ENCODE measurements around the gene FHIT. TPM values are rescaled to one million over a fixed set of nuclear protein-coding genes. Genes with fewer than 3 reads are reported as not detected.

The FHIT gene
- total RNA-seq, 1 donor from 2014 or later: 11.7 TPM

- H3K27me3 Mint-ChIP-seq: no peaks in the 10 kb centered on the region
- no peaks in the 10 kb centered on the region for H3K9me3 Mint-ChIP-seq
- H3K36me3 Mint-ChIP-seq: no peaks in the 10 kb centered on the region
- TF ChIP-seq CTCF (conservative IDR thresholded peaks at IDR 0.05): no peak
- H3K27ac Mint-ChIP-seq: no peak overlapping the region
- H3K4me1 Mint-ChIP-seq (ENCODE audit: unreplicated experiment): no peaks in the 10 kb centered on the region
- H3K4me3 Mint-ChIP-seq: no peak overlapping the region
- no peak for DNase-seq (ENCODE audit: extremely low spot score, unreplicated experiment)
Measured at GRCh38 chr3:61094608-61095007, 156.6 kb downstream of the FHIT start.

DNA sequence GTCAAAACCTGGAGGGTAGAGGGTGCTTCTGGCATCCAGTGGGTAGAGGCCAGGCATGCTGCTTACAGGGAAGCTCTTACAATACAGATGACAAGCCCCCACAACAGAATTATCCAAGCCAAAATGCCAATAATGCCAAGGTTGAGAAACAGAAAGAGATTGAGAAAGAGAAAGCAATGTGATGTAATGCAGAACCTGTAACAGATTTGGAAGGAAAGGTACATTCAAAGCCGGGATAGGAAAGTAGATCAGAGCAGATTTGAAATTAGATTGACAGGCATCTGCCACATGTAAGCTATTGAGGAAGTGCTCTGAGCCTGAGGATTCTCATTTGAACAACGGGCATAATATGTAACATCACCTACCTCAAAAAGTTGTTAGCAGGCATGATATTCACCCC is 157.9 kb downstream of the FHIT start:
- H3K4me1 Mint-ChIP-seq (ENCODE audit: unreplicated experiment): no peaks in the 10 kb centered on the region
- H3K36me3 Mint-ChIP-seq: no peaks in the 10 kb centered on the region
- no peaks in the 10 kb centered on the region for H3K27me3 Mint-ChIP-seq
- H3K27ac Mint-ChIP-seq: no peak overlapping the region
- no peak overlapping the region for H3K4me3 Mint-ChIP-seq
- no peak for TF ChIP-seq CTCF (conservative IDR thresholded peaks at IDR 0.05)
- DNase-seq (ENCODE audit: extremely low spot score, unreplicated experiment): no peak
- no peaks in the 10 kb centered on the region for H3K9me3 Mint-ChIP-seq

DNA sequence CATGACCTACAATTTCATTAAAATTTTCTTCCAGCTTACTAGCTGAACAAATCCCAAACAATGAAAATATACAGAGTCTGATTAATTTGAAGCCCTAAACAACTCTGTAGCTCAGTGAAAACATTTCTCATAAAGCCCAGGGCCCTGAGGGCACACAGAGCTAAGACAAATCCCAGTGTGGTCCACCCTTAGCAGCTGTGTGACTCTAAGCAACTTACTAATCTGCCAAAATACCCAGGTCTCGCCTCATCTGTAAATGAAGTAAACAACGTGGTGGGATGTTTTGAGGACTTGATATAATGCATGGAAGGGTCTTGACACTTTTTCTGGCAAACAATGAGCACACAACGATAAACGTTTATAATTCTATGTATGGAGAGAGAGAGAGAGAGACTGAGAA is 158.4 kb downstream of the FHIT start:
- Mint-ChIP-seq H3K27ac (no peak overlapping the region), H3K9me3 (no peaks in the 10 kb centered on the region), H3K36me3 (no peaks in the 10 kb centered on the region), H3K4me3 (no peak overlapping the region), H3K4me1 (ENCODE audit: unreplicated experiment) (no peaks in the 10 kb centered on the region), H3K27me3 (no peaks in the 10 kb centered on the region)
- no peak for TF ChIP-seq CTCF (conservative IDR thresholded peaks at IDR 0.05)
- DNase-seq (ENCODE audit: extremely low spot score, unreplicated experiment): no peak

GRCh38 chr3:61090389-61091169 is 160.7 kb downstream of the FHIT start:
- DNase-seq (ENCODE audit: extremely low spot score, unreplicated experiment): no peak
- Mint-ChIP-seq H3K27me3 (no peaks in the 10 kb centered on the region), H3K9me3 (no peaks in the 10 kb centered on the region), H3K36me3 (no peaks in the 10 kb centered on the region), H3K4me1 (ENCODE audit: unreplicated experiment) (no peaks in the 10 kb centered on the region), H3K27ac (no peak overlapping the region), H3K4me3 (no peak overlapping the region)
- TF ChIP-seq CTCF (conservative IDR thresholded peaks at IDR 0.05): no peak

DNA sequence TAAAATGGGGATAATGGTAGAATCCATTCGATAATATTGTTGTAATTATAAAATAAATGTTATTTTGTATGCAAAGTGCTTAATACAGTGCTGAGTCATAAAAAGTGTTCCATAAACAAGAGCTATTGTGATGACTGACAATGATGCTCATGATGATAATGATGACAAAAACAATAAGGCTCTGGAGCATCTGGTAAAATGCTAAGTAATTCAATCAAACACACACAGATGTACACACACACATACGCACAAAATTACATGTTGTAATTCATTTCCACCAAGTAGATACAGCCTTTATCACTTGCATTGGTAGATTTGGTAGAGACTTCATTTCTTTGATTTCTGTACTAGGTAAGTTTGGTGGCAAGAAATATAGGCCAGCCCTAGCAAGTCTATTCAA is 163.8 kb downstream of the FHIT start:
- no peak for DNase-seq (ENCODE audit: extremely low spot score, unreplicated experiment)
- Mint-ChIP-seq H3K27me3 (no peaks in the 10 kb centered on the region), H3K27ac (no peak overlapping the region), H3K9me3 (no peaks in the 10 kb centered on the region), H3K36me3 (no peaks in the 10 kb centered on the region), H3K4me3 (no peak overlapping the region), H3K4me1 (ENCODE audit: unreplicated experiment) (no peaks in the 10 kb centered on the region)
- no peak for TF ChIP-seq CTCF (conservative IDR thresholded peaks at IDR 0.05)
